Smooth muscle cell (in vitro differentiated cells): ENCODE data around the gene ACAA2. TPM values are rescaled to one million over a fixed set of nuclear protein-coding genes. Genes with fewer than 3 reads are reported as not detected.
"Not testable (repeated sequence)": the region's sequence is repeated elsewhere in the genome, so short reads cannot be mapped to it uniquely, and the experiment has no call there.

Source experiments
- DNase-seq: peaks from one replicate; lab custom pipeline; 2025; ENCODE audit not compliant: unreplicated experiment; lab: John Stamatoyannopoulos, UW
- H2AFZ ChIP-seq: fragments of 200-600 bp; sonication (generic); 2 replicates; pipeline ENCODE4 v1.6.0; 2016; ENCODE audit warnings: antibody characterized with exemption, low read depth, mild to moderate bottlenecking
- H3F3A ChIP-seq: fragments of 200-600 bp; sonication (generic); 2 replicates; pipeline ENCODE4 v1.6.0; 2017; ENCODE audit warnings: antibody characterized with exemption, low read depth
- H3K27ac ChIP-seq: fragments of 200-600 bp; sonication (generic); 2 replicates; pipeline ENCODE4 v1.5.1; 2016; ENCODE audit warnings: low read depth, mild to moderate bottlenecking
- H3K27me3 ChIP-seq: fragments of 200-600 bp; sonication (generic); 2 replicates; pipeline ENCODE4 v1.6.1; 2016; ENCODE audit warnings: low read depth, mild to moderate bottlenecking
- H3K36me3 ChIP-seq: fragments of 200-600 bp; sonication (generic); 2 replicates; pipeline ENCODE4 v1.5.1; 2016; ENCODE audit warnings: low read depth
- H3K4me1 ChIP-seq: fragments of 200-600 bp; sonication (generic); 2 replicates; pipeline ENCODE4 v1.5.1; 2016; ENCODE audit warnings: low read depth
- H3K4me2 ChIP-seq: fragments of 200-600 bp; sonication (generic); 2 replicates; pipeline ENCODE4 v1.6.0; 2016; ENCODE audit warnings: mild to moderate bottlenecking
- H3K4me3 ChIP-seq: fragments of 200-600 bp; sonication (generic); 2 replicates; pipeline ENCODE4 v1.5.1; 2016; ENCODE audit warnings: mild to moderate bottlenecking
- H3K79me2 ChIP-seq: fragments of 200-600 bp; sonication (generic); 2 replicates; pipeline ENCODE4 v1.6.0; 2016; ENCODE audit warnings: low read depth, mild to moderate bottlenecking
- H3K9ac ChIP-seq: fragments of 200-600 bp; sonication (generic); 2 replicates; pipeline ENCODE4 v1.6.0; 2016; ENCODE audit warnings: low read depth
- H3K9me3 ChIP-seq: fragments of 200-600 bp; sonication (generic); replicated peaks from 2 replicates; pipeline ENCODE4 v1.5.1; 2016; ENCODE audit warnings: low read depth
- H4K20me1 ChIP-seq: fragments of 200-600 bp; sonication (generic); 2 replicates; pipeline ENCODE4 v1.6.0; 2016; ENCODE audit warnings: low read depth
- CTCF ChIP-seq: fragments of 200-600 bp; sonication (generic); IDR thresholded peaks from 2 replicates; pipeline ENCODE4 v1.5.1; 2017; ENCODE audit warnings: borderline replicate concordance, mild to moderate bottlenecking, antibody characterized with exemption; ENCODE audit not compliant: insufficient read depth, poor library complexity, severe bottlenecking
- WGBS: methylation state at CpG from one replicate; pipeline ENCODE4 v1.1.7; 2016; ENCODE audit warnings: low lambda C conversion rate; 5-methylcytosine and 5-hydroxymethylcytosine counted together
- polyA plus RNA-seq: library from polyadenylated mRNA; unstranded; fragments of >200 nt; fragmentation: Nextera tagmentation; extraction: Ambion mirVana; gene quantifications from 2 replicates; pipeline ENCODE4 v1.2.1, GENCODE V29; 2016
- total RNA-seq: library from RNA; depleted of rRNA; stranded (reverse); fragments of >200 nt; gene quantifications from 2 replicates; pipeline ENCODE4 v1.2.3, GENCODE V29; 2014

The ACAA2 gene
- total and polyA plus RNA-seq, 2 experiments from 2014 or later = 62.3 to 94.6 TPM

- Histone ChIP-seq H3K4me2 (peak overlapping the region; percentile 93), H3K27me3 (no peaks in the 10 kb centered on the region), H2AFZ (peak overlapping the region; percentile 97), H3K79me2 (peaks cover 58% of the 10 kb centered on the region), H3K9ac (peak overlapping the region; percentile 87), H4K20me1 (peaks cover 4% of the 10 kb centered on the region), H3K36me3 (no peaks in the 10 kb centered on the region), H3F3A (no peaks in the 10 kb centered on the region), H3K9me3 (peaks cover 11% of the 10 kb centered on the region), H3K4me3 (peak overlapping the region; percentile 83), H3K4me1 (peaks cover 24% of the 10 kb centered on the region), H3K27ac (peak overlapping the region; percentile 88)
- peak; percentile 35 for DNase-seq
- WGBS = 2% methylated on average over 17 of the region's 17 CpGs
- no peak for TF ChIP-seq CTCF
Measured at GRCh38 chr18:49813069-49813318, 339 bp downstream of the ACAA2 start.

GRCh38 chr18:49812286-49813068 is 856 bp downstream of the ACAA2 start:
- H4K20me1 ChIP-seq = peaks cover 7% of the 10 kb centered on the region

GRCh38 chr18:49811151-49811938 is 2.0 kb downstream of the ACAA2 start:
- Histone ChIP-seq H3K27me3 (no peaks in the 10 kb centered on the region), H3K9ac (no peak overlapping the region), H3K36me3 (no peaks in the 10 kb centered on the region), H3K9me3 (peaks cover 11% of the 10 kb centered on the region), H3K4me2 (peak overlapping the region; percentile 93), H3K27ac (peak overlapping the region; percentile 88), H4K20me1 (peaks cover 17% of the 10 kb centered on the region), H3F3A (no peaks in the 10 kb centered on the region), H2AFZ (no peak overlapping the region), H3K79me2 (peaks cover 75% of the 10 kb centered on the region), H3K4me1 (peaks cover 24% of the 10 kb centered on the region), H3K4me3 (peak overlapping the region; percentile 83)
- TF ChIP-seq CTCF = no peak
- 53% methylated on average over 7 of the region's 7 CpGs for WGBS
- DNase-seq = no peak

More at GRCh38 chr18:49812286-49813068, 856 bp downstream of the ACAA2 start:
- no peak for DNase-seq
- H3F3A ChIP-seq = no peaks in the 10 kb centered on the region
- peaks cover 64% of the 10 kb centered on the region for H3K79me2 ChIP-seq
- H3K27me3 ChIP-seq = no peaks in the 10 kb centered on the region
- peak overlapping the region; percentile 83 for H3K4me3 ChIP-seq
- TF ChIP-seq CTCF = no peak
- peaks cover 24% of the 10 kb centered on the region for H3K4me1 ChIP-seq
- peak overlapping the region; percentile 93 for H3K4me2 ChIP-seq
- peak overlapping the region; percentile 97 for H2AFZ ChIP-seq
- H3K9me3 ChIP-seq = peaks cover 11% of the 10 kb centered on the region
- H3K9ac ChIP-seq = peak overlapping the region; percentile 87
- H3K36me3 ChIP-seq = no peaks in the 10 kb centered on the region
- peak overlapping the region; percentile 88 for H3K27ac ChIP-seq
- 37% methylated on average over 13 of the region's 13 CpGs for WGBS

- peaks cover 95% of the 10 kb centered on the region for H3K79me2 ChIP-seq
- H4K20me1 ChIP-seq = peaks cover 41% of the 10 kb centered on the region
- peaks cover 20% of the 10 kb centered on the region for H3K4me1 ChIP-seq
- not testable (repeated sequence) for DNase-seq, H3F3A ChIP-seq, H3K36me3 ChIP-seq, H3K4me3 ChIP-seq, H2AFZ ChIP-seq, H3K27me3 ChIP-seq, H3K9ac ChIP-seq, H3K4me2 ChIP-seq, H3K27ac ChIP-seq
- peaks cover 11% of the 10 kb centered on the region for H3K9me3 ChIP-seq
- 97% methylated on average over 10 of the region's 10 CpGs for WGBS
Measured at GRCh38 chr18:49808553-49809191, 4.7 kb downstream of the ACAA2 start.
